ENCODE results near the gene INMT.

Gene INMT

DNA sequence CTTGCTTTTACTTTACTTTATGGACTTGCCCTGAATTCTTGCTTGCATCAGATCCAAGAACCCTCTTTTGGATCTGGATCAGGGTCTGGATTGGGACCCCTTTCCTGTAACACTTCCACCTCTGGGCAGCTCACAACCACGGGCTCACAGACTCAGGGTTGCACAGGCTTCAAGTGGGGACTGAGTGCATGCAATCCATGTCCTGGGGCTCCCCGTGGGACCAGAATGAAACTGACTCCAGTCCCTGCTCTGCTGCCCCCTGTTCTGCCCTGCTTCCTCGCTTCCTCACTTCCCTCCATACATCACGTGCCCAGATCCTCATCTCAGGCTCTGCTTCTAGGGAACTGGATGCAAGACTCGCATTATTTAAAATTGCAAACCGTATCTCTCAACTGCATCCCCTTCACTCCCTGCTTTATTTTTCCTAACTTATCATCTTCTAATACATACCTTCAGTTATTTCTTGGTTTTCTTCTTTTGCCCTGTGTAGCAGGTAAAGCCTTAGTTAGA is 23.3 kb upstream of the INMT start:
- no peak for DNase-seq

DNA sequence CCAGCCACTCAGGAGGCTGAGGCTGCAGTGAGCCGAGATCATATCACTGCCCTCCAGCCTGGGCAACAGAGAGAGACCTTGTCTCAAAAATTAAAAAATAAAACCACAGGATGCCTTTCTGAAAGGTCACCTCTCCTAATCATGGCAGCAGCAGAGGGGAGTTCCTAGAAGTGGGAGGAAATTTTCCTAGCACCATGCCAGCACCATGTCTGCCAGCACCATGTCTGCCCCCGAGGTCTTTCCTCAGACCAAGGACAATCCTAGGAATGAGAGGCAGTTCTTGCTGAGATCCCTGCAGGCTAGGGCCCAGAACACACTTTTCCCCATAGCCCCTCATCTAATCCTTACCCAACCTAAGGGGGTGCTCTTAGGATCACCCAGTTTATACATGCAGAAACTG is 22.3 kb upstream of the INMT start:
- DNase-seq = no peak

GRCh38 chr7:30730097-30730496 is 21.8 kb upstream of the INMT start:
- DNase-seq = no peak

GRCh38 chr7:30730996-30731395 is 20.9 kb upstream of the INMT start:
- no peak for DNase-seq

DNA sequence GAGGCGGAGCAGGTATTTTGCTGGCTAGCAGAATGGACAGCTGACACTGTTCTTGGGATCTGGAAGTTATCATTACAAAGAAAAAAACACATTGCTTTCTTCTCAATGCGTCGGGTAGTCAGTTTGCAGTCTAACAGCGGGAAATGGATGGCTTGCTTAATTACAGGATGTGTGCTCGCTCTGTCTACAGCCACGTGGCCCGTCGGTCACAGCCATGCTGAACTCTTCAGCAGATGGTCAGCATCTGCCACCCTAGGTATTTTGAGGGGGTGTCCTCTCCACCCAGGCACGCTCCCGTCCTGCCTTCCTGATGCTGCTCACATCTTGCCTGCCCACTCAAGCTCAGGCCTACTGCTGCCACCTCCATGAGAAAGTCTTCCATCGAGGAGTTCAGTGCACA is 20.4 kb upstream of the INMT start:
- DNase-seq = no peak

- no peak for DNase-seq
Observed at GRCh38 chr7:30732606-30733005, 19.3 kb upstream of the INMT start.

DNA sequence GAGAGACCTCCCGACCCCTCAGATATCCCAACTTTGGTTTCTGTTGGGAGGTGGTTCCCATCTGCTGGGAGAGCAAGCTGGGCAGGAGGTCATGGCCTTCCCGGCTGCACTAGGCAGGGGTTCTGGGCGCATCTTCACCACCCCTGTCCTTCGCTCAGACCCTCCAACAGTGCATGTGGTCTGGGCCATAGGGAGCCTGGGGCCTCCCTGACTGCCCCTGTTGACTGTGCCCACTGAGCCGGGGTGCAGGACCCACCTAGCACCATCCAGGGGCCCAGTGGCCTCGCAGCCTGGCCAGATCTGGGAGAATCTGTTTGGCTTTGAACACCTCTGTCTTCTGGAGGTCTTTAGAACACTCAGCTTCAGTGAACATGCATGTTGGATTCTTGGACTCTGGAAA is 18.7 kb upstream of the INMT start:
- no peak for DNase-seq

DNA sequence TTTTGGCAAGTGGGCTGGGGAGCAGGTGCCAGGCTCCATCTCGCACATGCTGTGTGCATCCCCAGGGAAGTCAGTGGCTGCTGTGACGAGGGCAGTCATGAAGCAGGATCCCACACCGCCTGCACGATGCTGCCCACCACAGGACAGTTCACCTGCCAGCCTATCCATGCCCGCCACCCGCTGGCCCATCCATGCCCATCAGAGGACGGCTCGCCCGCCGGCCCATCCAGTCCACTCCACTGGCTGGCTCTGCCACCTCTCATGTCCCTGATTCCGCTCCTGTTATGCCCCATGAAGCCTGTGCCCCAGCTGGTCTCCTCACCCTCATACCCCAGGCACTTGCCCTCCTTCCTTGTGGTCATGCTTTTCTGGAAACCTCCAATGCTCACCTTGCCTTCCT is 18.2 kb upstream of the INMT start:
- DNase-seq = no peak

- DNase-seq = no peak
Observed at GRCh38 chr7:30734497-30734896, 17.4 kb upstream of the INMT start.

GRCh38 chr7:30735631-30736030 is 16.3 kb upstream of the INMT start:
- no peak for DNase-seq

- no peak for DNase-seq
Observed at GRCh38 chr7:30736291-30736690, 15.6 kb upstream of the INMT start.

- DNase-seq = no peak
Observed at GRCh38 chr7:30738026-30738915, 13.7 kb upstream of the INMT start.

GRCh38 chr7:30739691-30740090 is 12.2 kb upstream of the INMT start:
- DNase-seq = no peak

DNA sequence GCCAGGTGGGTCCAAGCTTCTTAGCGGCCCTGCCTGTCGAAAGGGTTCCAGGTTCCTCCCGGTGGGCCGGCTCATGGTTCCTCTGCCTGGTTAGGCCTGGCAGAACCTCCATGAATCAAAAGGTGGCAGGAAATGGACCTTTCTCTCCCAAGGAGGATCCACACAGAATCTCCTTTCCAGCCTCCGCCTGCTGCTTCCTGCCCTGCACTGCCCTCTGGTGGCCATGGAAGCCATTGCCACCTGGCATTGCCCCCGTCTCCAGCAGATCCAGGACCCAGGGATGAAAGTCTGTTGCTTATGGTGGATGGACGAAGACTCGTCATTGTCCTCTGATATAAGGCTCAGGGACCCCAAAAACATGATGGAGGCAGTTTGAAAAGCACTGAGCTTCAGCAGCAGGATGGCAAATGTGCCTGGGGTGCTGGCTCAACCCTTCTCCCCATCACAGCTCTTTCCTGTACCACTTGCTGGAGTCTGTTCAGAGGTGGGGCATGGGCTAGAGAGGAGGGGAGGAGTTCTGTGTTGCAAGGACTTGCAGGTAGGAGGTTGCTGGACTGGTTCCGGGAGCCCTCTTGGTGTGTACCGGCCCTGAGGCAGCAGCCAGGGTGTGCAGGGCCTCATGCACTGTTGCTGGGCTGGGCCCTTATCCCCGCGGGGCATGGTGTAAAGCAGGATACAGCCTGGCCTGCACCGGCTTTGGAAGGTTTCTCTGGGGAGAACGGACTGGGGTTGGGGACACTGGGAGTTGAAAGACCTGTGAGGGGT is 11.3 kb upstream of the INMT start:
- peak; percentile 59 for DNase-seq

DNA sequence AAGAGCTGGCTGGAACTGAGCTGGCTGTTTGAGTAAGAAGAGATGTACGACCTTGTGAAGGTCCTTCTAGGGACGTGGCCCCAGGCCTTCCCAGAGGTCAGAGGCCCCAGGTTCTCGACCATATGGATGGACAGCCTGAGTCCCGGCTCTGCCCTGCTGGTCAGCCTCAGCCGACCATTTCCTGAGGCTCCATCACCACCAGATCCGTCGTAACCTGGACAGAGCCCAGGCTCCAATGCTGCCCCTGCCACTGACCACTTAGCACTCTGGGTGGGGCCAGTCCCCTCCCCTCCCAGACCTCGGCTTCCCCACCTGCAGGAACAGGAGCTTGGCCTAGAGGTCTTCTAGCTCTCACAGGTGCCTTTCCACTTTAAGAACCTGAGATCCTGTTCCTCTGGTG is 10.6 kb upstream of the INMT start:
- no peak for DNase-seq

DNA sequence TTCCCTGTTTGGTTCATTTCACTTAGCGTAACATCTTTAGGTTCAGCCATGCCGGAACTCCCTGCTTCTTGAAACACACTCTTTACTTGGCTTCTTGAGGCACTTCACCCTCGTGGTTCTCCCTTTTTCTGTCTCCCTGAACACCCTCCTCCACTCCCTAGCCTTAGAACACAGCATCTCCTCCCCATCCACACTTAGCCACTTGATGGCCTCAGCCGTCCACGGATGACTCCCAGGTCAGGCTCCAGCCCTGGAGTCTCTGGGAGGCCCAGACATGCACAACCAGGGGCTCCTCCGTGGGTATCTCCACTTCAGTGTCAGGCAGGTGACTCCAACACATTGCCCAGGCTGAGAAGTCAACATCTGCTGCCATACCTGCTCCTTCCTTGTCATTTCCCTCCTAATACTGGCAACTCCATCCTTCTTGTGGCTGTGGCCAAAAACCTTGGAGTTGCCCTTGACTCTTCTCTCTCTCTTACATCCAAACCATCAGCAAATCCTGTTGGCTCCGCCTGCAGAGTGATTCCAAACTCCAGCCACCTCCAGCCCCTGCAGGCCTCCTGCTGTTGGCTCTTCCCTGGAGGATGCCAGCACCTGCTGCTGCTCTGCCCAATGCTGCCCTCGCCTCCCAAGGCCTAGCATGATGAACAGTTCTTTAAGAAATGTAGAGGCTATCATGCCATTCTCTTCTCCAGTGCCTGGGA is 8.4 kb upstream of the INMT start:
- no peak for DNase-seq

GRCh38 chr7:30744075-30744417 is 7.9 kb upstream of the INMT start:
- no peak for DNase-seq

DNA sequence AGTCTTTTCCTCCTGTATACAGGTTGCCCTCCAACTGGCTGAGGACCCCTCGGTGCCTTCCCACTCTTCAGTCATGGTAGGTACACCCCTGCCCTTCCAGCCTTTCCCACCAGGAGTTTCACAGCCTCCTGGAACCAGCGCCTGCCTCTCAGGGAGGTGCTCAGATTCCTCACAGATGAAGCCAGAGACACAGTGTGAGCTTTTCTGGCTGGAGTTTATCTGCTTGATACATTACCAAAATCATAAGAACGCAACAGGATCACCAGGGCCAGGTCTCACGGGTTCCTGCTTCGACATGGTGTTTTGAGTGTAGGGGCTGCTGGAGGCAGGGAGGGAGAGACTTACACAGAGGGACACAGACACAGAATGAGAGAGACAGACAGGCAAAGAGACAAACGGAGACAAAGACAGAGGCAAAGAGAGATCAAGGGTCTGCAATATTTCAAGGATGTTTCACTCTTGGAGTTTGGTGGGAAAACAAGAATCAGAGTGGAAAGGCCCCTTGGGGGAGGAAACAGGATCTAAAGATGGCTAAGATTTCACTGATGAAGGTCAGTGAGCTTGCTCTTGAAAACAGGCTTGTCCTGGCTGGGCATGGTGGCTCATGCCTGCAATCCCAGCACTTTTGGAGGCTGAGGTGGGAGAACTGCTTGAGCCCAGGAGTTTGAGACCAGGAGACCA is 6.5 kb upstream of the INMT start:
- DNase-seq = no peak

- DNase-seq = no peak
Observed at GRCh38 chr7:30750010-30750409, 1.9 kb upstream of the INMT start.

- no peak for DNase-seq
Observed at GRCh38 chr7:30750683-30751650, 968 bp upstream of the INMT start.

- no peak for DNase-seq
Observed at GRCh38 chr7:30752484-30752883, 549 bp downstream of the INMT start.

GRCh38 chr7:30752979-30753378 is 1.0 kb downstream of the INMT start:
- DNase-seq = no peak

Data from activated CD4-positive, alpha-beta T cell treated with anti-CD3 and anti-CD28 coated beads for 1 hour (primary cell).